TTC549 (cell line): ENCODE data around the gene DESI2.

Source experiments
- FAIRE-seq: peaks from 2 replicates; lab custom pipeline; 2012; peaks lifted over from hg19 to GRCh38; lab: Jason Lieb, UNC

Gene DESI2

DNA sequence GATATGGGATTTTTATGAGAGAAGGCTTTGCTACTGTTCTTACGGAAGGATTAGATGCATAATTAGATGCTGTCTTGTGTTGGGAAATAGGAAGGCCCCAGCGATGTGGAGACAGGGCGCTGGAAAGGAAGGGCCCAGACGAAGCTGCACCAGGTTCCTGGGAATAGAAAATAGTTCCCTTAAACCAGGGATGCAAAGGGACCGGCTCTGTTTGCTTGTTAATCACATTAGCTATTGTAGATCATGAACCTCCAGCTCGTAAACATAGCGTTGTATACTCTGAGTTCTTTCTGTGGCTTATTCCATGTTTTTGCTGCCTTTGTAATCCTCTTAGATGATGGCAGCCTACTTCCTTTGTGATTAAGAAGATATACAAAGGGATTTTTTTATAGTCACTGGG lies 102.7 kb downstream of the DESI2 start:
- no peak for FAIRE-seq

DNA sequence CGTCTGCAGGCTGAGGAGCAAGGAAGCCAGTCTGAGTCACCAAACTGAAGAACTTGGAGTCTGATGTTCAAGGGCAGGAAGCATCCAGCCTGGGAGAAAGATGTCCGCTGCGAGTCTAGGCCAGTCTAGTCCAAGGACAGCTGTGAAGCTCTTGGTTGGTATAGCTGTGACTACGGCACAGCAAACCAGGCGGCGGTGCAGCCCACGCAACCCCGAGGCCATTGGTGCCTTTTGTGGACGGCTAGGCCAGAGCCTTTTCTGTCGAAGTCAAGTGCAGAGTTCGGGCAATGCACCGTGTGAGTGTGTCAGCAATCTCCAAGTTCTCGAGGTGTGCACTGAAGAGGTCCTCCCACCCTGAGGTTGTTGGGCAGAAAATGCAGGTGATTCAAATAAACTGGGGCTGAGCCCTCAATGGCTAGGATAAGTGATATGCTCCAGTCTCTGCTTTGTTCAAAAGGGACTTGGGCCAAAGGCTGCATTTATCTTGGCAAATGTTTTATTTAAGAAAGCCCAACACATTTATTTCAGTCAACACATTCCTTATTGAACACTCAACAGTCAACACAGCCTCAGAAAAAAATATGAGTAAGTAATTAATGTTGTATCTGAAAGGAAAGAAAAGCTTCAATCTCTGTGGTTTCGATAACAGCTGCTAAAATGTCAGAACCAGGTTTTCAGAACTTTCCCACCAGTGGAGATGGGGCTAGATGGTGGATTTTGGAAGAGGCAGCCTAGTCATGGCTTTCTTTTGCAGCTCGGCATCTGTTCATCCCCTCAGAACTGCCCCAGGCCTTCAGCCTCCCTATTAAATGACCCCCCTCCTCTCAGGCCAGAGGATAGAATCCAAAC lies 104.4 kb downstream of the DESI2 start:
- no peak for FAIRE-seq
